ENCODE measurements around the gene TRAIP.
A peak's percentile ranks its signal among the peaks of the same experiment; 100 is the strongest.
"Not testable (repeated sequence)": the region's sequence is repeated elsewhere in the genome, so short reads cannot be mapped to it uniquely, and the experiment has no call there.

The TRAIP gene

GRCh38 chr3:49790626-49791411, 65.5 kb downstream of the TRAIP start:
- DNase-seq, result no peak

- DNase-seq, result no peak
These were observed 68.3 kb downstream of the TRAIP start for GRCh38 chr3:49788056-49788455.

DNA sequence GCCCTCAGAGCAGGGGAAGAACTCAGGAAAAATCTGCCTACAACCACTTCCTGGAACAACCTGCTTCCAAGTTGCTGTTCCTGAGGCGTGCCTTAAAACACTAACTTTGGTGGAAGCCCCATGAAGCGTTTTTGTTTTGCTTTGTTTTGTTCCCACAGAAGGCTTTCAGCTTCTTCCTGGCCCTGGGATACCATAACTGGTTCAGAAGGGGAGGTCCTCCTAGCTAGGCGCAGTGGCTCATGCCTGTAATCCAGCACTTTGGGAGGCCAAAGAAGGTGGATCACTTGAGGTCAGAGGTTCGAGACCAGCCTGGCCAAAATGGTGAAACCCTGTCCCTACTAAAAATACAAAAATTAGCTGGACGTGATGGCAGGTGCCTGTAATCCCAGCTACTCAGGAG, 68.8 kb downstream of the TRAIP start:
- DNase-seq, result no peak

DNA sequence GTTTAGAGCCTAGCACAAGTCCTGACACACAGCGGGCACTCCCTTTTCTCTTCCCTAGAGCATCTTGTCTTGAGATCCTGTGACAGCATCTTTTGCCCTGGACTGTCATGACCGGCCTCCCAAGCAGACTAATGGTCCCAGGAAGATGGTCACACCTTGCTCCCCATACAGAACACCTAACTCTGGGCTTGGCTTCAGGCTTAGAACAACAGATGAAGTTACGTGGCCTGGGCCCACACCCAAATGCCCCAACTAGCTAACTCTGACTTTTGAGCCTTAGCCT, 69.2 kb downstream of the TRAIP start:
- no peak for DNase-seq

DNA sequence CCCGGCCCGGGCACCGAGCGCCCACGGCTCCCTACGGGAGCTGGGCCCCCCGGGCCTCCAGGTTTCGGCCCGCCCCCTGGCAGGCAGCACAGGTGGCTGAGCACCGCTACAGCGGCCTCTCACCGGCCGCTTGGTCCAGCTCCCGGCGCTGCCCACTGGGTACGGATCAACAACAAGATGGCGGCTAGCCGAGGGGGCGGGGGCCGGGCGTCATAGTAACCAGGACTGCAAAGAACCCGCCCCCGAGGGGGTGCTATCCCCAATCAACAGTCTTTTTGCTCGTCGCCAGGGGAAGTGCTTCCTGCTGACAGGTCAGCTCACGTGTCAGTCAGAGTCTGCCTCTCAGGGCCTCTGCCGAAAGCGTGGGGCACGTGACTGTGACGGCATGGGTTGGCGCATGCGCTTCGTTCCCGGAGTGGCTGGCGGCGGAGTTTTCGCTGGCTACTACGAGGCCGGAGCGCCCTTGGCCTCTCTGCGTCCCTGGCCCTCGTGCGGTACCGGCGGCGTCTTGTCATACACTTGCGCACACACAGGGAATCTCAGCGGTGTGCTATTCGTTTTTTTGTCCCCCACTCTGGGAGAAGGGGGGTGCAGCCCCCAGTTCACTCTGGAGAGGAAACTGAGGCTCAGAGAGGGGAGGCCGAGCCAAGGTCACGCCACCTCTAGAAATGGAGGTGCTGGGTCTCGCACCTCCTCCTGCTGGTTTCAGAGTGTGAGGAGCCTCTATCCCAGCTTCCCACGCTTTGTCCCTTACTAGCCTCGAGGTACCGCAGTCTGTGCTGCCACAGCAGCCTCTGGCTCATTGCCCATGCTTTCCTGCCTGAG, 69.8 kb downstream of the TRAIP start, which contains the start of gene IP6K1:
Gene IP6K1, minus strand, starts transcription at position 186 of the 825 bp plus-strand sequence. CDS start 38,502 bp downstream, outside the sequence.
- peak; percentile 99 for DNase-seq

DNA sequence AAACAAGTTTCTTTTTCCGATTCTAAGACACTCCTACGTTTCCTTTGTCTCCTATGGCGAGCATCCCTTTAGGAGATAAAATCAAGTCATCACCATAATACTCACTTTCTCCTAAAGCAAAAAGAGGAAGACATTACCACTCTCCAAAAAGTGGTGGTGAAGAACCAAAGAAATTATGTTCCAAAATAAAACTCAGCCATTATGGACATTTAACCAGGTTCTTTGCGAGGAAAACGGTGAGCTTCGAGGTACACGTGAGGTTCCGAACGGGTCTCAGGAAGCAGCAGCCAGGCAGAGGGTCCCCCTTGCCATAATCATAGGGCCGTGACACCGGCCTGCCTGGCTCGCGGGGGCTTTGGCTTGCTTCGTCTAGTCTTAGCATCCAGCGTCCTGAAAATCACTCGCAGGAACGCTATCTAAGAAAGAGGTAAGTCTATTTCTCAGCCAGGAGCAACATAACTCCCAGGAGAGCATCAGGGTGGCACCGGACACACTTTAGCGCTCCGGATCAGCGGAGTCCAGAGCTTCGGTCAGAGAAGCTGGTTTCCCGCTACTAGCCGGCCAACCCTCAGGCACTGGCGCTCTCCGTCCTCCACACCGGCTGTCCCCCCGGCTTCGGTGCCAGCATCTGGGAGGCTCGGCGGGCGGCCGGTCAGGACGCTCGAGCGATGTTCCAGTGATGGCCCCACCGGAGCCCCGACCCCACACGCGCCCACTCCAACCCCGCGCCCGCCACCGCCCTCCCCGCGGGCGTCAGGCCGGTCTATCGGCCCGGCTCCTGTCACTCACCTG, 70.6 kb downstream of the TRAIP start:
- no peak for DNase-seq

- not testable (repeated sequence) for DNase-seq
These were observed 74.1 kb downstream of the TRAIP start for GRCh38 chr3:49782277-49782676.

DNA sequence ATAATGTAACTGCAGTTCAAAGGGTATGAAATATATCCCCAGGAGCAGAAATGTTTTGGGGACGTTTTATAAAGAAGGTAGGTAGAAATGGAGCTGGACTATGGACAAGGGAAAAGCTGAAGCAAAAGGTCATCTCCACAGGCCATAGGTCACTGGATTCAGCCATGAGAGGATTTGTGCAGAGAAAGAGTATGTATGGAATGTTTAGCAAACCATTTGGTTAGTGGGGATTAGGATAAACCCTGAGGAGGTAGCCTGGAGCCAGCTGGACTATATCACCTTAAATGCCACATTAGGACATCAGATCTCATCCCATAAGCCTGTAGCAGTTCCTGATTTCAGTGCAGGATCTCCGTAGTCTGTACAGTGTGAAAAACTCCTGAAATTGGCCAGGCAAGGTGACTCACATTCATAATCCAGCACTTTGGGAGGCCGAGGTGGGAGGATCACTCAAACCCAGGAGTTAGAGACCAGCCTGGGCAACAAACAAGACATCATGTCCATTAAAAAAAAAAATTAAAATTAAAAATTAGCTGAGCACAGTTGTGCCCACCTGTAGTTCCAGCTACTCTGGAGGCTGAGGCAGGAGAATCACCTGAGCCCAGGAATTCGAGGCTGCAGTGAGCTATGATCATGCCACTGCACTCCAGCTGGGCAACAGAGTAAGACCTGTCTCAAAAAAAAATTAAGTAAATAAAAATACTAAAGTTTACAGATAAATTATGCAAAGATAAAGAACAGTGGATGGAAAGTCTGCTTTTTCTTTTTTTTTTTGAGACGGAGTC, 74.8 kb downstream of the TRAIP start:
- DNase-seq, result no peak

DNA sequence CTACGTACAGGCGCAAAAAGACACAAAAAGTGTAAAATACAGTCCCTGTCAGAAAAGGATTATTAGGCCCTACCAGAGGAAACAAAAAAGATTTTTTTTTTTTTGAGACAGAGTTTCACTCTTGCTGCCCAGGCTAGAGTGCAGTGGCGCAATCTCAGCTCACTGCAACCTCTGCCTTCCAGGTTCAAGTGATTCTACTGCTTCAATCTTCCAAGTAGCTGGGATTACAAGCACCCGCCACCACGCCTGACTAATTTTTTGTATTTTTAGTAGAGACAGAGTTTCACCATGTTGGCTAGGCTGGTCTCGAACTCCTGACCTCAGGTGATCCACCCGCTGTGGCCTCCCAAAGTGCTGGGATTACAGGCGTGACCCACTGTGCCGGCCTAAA, 75.4 kb downstream of the TRAIP start:
- DNase-seq, result not testable (repeated sequence)

DNA sequence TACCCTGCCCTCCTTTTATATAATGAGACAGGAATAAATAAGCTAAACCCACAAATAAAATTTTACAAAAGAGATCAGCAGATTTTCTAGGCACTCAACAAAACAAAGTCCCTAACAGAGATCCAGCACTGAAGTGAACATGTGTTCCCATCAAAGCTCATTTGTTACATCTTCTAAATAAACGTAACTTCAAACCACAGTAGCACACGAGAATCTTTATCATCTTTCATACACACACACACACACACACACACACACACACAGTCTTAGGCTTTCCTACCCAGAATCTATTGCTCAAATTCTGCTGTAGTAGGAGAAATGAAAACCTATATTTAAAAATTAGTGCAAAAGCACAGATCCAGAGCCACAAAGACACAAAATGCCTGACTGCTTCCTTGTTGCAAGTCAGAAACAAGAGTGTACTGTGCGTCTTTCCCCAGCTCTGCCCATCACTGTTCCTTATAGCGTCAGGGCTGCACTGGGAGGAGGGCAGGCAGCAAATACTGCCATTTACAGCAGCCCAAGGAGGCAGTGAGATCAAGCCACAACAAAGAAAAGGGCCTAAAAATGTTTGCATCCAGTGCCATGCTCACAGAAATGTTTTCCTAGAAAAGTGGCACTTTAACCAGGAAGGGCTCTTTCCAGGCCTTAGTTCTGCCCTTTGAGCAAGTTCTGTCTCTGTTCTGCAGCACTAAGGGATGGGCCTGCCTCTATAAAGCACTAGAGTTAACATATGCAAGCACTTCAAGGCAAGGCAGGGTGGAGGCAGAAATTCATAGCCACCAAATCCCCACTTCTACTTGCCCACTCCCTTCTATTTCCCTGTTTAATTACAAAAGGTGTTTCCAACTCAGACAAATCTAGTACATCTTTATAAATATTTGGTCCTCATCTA, 76.0 kb downstream of the TRAIP start:
- no peak for DNase-seq

GRCh38 chr3:49779358-49780079, 76.8 kb downstream of the TRAIP start:
- DNase-seq, result no peak

Measured in activated CD8-positive, alpha-beta memory T cell treated with anti-CD3 and anti-CD28 coated beads, Interleukin-2, amount 50 U/mL, for 4 hours (primary cell).